ENCODE data around the gene YRDC. TPM values are rescaled to one million over a fixed set of nuclear protein-coding genes. Genes with fewer than 3 reads are reported as not detected.

Gene YRDC, protein sequence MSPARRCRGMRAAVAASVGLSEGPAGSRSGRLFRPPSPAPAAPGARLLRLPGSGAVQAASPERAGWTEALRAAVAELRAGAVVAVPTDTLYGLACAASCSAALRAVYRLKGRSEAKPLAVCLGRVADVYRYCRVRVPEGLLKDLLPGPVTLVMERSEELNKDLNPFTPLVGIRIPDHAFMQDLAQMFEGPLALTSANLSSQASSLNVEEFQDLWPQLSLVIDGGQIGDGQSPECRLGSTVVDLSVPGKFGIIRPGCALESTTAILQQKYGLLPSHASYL
- total RNA-seq = 9.1 TPM

DNA sequence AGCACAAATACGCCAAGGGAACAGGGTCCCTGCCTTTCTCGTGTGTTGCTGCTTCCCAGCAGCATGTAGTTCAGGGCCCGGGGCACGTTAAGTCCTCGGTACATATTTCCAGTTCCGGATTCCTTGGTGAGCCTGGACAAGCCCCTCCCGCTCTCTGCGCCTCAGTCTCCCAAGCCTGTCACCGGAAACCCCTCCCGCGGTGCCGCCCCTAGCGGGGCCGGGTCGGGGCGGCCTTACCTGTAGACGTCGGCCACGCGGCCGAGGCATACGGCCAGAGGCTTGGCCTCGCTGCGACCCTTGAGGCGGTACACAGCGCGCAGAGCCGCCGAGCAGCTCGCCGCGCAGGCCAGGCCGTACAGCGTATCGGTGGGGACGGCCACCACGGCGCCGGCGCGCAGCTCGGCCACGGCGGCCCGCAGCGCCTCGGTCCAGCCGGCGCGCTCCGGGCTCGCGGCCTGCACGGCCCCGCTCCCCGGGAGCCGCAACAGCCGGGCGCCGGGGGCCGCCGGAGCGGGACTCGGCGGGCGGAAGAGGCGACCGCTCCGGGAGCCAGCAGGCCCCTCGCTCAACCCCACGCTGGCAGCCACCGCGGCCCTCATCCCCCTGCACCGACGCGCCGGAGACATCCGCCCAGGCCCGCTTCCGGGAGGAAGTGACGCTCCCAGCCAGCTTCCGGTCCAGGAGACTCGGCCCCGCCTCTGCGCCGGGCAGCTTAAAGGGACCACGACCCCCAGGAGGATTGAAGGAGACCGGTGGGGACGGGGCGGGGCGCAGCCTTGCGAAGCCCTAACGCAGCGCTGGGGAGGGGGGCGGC lies at the start of gene YRDC, which contains the start of gene C1orf122:
Gene YRDC, minus strand, starts transcription at position 654 of the 814 bp plus-strand sequence. Its CDS starts 28 bp downstream, at position 626.
Gene C1orf122, plus strand, starts transcription at position 236 of the 814 bp plus-strand sequence. CDS start 615 bp downstream, outside the sequence.
- DNase-seq (ENCODE audit: extremely low spot score in 2 of 2) = no peak
- intact Hi-C loops (cut with DNase I) = loop anchor here (10.0 kb wide), 1 partner anchor 47 kb away; the partner anchor contains the start of gene MTF1
- no peaks in the 10 kb centered on the region for H3K9me3 ChIP-seq
- H3K27ac ChIP-seq = peak within 1 kb of the TSS; percentile 82
- H3K27me3 ChIP-seq = no peaks in the 10 kb centered on the region
- peaks cover 31% of the 10 kb centered on the region for H3K4me1 ChIP-seq
- peak within 1 kb of the TSS; percentile 92 to 93 for H3K4me3 ChIP-seq
- peaks cover 0 to 42% of the 10 kb centered on the region in 2 donors for H3K36me3 ChIP-seq
- TF ChIP-seq POLR2AphosphoS5 (IDR thresholded peaks at IDR 0.05; ENCODE audit: insufficient read depth in 1 of 2, low read depth in 1 of 2) (peak; percentile 77 to 79), POLR2A (IDR thresholded peaks at IDR 0.05) (peak in 1 of 2 donors; percentile 69)
- TF ChIP-seq, protein P1, sequence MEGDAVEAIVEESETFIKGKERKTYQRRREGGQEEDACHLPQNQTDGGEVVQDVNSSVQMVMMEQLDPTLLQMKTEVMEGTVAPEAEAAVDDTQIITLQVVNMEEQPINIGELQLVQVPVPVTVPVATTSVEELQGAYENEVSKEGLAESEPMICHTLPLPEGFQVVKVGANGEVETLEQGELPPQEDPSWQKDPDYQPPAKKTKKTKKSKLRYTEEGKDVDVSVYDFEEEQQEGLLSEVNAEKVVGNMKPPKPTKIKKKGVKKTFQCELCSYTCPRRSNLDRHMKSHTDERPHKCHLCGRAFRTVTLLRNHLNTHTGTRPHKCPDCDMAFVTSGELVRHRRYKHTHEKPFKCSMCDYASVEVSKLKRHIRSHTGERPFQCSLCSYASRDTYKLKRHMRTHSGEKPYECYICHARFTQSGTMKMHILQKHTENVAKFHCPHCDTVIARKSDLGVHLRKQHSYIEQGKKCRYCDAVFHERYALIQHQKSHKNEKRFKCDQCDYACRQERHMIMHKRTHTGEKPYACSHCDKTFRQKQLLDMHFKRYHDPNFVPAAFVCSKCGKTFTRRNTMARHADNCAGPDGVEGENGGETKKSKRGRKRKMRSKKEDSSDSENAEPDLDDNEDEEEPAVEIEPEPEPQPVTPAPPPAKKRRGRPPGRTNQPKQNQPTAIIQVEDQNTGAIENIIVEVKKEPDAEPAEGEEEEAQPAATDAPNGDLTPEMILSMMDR (IDR thresholded peaks at IDR 0.05) = no peak

DNA sequence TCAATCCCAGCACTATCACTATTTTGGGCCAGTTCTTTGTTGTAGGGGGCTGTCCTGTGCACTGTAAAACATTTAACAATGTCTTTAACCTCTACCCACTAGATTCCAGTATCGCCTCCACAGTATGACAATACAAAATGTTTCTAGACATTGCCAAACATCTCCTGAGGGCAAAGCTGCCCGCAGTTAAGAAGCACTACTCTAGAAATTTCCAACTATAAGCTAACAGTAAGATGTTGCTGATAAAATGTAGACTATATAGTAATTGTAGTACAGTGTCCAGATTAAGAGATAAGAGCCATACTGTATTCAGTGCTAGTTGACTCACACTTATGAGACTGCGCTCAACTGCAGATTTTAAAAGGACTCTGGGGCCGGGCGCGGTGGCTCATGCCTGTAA lies 46.4 kb upstream of the YRDC start:
- Histone ChIP-seq H3K36me3 (peaks cover 0 to 16% of the 10 kb centered on the region in 2 donors), H3K9me3 (no peaks in the 10 kb centered on the region), H3K4me3 (no peak overlapping the region), H3K27me3 (no peaks in the 10 kb centered on the region), H3K27ac (no peak overlapping the region), H3K4me1 (peaks cover 71% of the 10 kb centered on the region)
- DNase-seq (ENCODE audit: extremely low spot score in 2 of 2) = no peak
- intact Hi-C loops (cut with DNase I) = loop anchor here (10.0 kb wide), 1 partner anchor 50 kb away; the partner anchor contains the start of genes C1orf122 and YRDC
- TF ChIP-seq, protein P1 (IDR thresholded peaks at IDR 0.05) = no peak
- TF ChIP-seq POLR2AphosphoS5 (IDR thresholded peaks at IDR 0.05; ENCODE audit: insufficient read depth in 1 of 2, low read depth in 1 of 2) (no peak), POLR2A (IDR thresholded peaks at IDR 0.05) (no peak)

DNA sequence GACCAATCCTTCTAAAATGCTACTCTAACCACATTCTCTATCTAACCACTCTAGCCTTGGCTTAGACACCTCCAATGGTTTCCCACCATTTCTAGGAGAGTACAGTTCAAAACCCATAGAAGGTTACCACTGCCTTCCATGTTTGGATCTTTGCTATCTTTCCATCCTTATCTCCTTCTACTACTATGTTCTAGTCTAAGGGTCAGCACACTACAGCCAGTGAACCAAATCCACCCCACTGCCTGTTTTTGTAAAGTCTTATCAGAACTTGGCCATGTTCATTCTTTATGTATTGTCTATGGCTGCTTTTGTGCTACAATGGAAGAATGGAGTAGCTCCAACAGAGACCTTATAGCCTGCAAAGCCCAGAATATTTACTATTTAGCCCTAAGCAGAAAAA lies 45.1 kb upstream of the YRDC start:
- DNase-seq (ENCODE audit: extremely low spot score in 2 of 2) = no peak
- Histone ChIP-seq H3K9me3 (no peaks in the 10 kb centered on the region), H3K27ac (no peak overlapping the region), H3K4me3 (no peak overlapping the region), H3K27me3 (no peaks in the 10 kb centered on the region), H3K36me3 (peaks cover 0 to 16% of the 10 kb centered on the region in 2 donors), H3K4me1 (peaks cover 64% of the 10 kb centered on the region)
- TF ChIP-seq, protein P1 (IDR thresholded peaks at IDR 0.05) = no peak
- TF ChIP-seq POLR2AphosphoS5 (IDR thresholded peaks at IDR 0.05; ENCODE audit: insufficient read depth in 1 of 2, low read depth in 1 of 2) = no peak
- TF ChIP-seq POLR2A (IDR thresholded peaks at IDR 0.05) = no peak
- intact Hi-C loops (cut with DNase I) = loop anchor here (10.0 kb wide), 1 partner anchor 48 kb away; the partner anchor contains the start of genes C1orf122 and YRDC

DNA sequence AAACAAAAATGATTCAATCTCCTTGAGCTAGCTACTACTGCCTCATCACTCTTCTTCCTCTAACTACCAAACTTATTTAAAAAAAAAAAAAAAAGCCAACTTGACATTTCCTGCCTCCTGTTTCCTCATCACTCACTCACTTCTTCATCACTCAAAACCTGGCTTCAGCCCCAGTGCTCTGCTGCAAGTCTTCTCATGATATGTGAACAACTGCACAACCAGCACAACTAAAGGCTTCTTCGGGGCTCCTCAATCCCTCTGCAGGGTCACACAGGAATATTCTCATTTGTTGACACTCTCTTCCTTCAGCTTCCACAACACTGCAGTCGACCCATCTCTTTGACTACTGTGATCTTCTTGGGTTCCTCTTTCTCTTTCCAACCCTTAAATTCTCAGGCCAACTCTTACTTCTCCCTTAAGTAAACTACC lies 43.8 kb upstream of the YRDC start:
- no peak overlapping the region for H3K27ac ChIP-seq
- DNase-seq (ENCODE audit: extremely low spot score in 2 of 2) = no peak
- intact Hi-C loops (cut with DNase I) = loop anchor here (10.0 kb wide), 1 partner anchor 47 kb away; the partner anchor contains the start of genes C1orf122 and YRDC

More for the DNA sequence above, 43.8 kb upstream of the YRDC start:
- Histone ChIP-seq H3K36me3 (peaks cover 0 to 10% of the 10 kb centered on the region in 2 donors), H3K9me3 (no peaks in the 10 kb centered on the region), H3K4me1 (peaks cover 69% of the 10 kb centered on the region), H3K27me3 (no peaks in the 10 kb centered on the region), H3K4me3 (no peak overlapping the region)
- TF ChIP-seq POLR2AphosphoS5 (IDR thresholded peaks at IDR 0.05; ENCODE audit: insufficient read depth in 1 of 2, low read depth in 1 of 2) (no peak), POLR2A (IDR thresholded peaks at IDR 0.05) (no peak)
- TF ChIP-seq, protein P1 (IDR thresholded peaks at IDR 0.05) = no peak
